HG02870 (cell line): ENCODE results near the gene PLET1.
"Not testable (repeated sequence)": the region's sequence is repeated elsewhere in the genome, so short reads cannot be mapped to it uniquely, and the experiment has no call there.

Source experiments
- ATAC-seq: cut with Tn5 transposase; IDR thresholded peaks from one replicate; pipeline ENCODE4 v1.9.1; 2021; ENCODE audit warnings: mild to moderate bottlenecking, moderate library complexity; ENCODE audit not compliant: unreplicated experiment

Gene PLET1

GRCh38 chr11:112213753-112214152 lies 46.9 kb downstream of the PLET1 start:
- no peak for ATAC-seq

- no peak for ATAC-seq
Observed at GRCh38 chr11:112212710-112213109, 48.0 kb downstream of the PLET1 start.

GRCh38 chr11:112212290-112212689 lies 48.4 kb downstream of the PLET1 start:
- no peak for ATAC-seq

- ATAC-seq: no peak
Observed at GRCh38 chr11:112211536-112211935, 49.1 kb downstream of the PLET1 start.

- ATAC-seq: no peak
Observed at GRCh38 chr11:112210890-112211289, 49.8 kb downstream of the PLET1 start.

- no peak for ATAC-seq
Observed at GRCh38 chr11:112206071-112206470, 54.6 kb downstream of the PLET1 start.

- no peak for ATAC-seq
Observed at GRCh38 chr11:112200252-112200651, 60.4 kb downstream of the PLET1 start.

- ATAC-seq: not testable (repeated sequence)
Observed at GRCh38 chr11:112199101-112199500, 61.6 kb downstream of the PLET1 start.
